NB4 (cell line): ENCODE measurements around the gene FST.

ENCODE experiments used
- DNase-seq: peaks from one replicate; pipeline ENCODE4 v3.0.0; 2010; ENCODE audit warnings: low read depth
- H3K4me3 ChIP-seq: one replicate; pipeline ENCODE4 v1.5.1; 2011; ENCODE audit warnings: mild to moderate bottlenecking, low read depth, low read length, moderate library complexity
- CTCF ChIP-seq: IDR thresholded peaks from one replicate; pipeline ENCODE4 v1.5.1; 2012; ENCODE audit warnings: low read depth, low read length
- MAX ChIP-seq: IDR thresholded peaks from 2 replicates; pipeline ENCODE4 v1.6.1; 2011; ENCODE audit warnings: low read depth, low read length
- MYC ChIP-seq: IDR thresholded peaks from 2 replicates; pipeline ENCODE4 v1.6.1; 2011; ENCODE audit warnings: low read depth, low read length
- POLR2A ChIP-seq: IDR thresholded peaks from 2 replicates; pipeline ENCODE4 v1.6.1; 2011; ENCODE audit warnings: mild to moderate bottlenecking; ENCODE audit not compliant: insufficient read length; ENCODE audit errors: extremely low read depth

FST gene

GRCh38 chr5:53438079-53438478 lies 42.4 kb upstream of the FST start:
- no peak overlapping the region for H3K4me3 ChIP-seq
- no peak for DNase-seq
- no peak for TF ChIP-seq MAX
- no peak for TF ChIP-seq MYC
- no peak for TF ChIP-seq POLR2A
- TF ChIP-seq CTCF, result no peak

GRCh38 chr5:53438486-53439472 lies 41.6 kb upstream of the FST start:
- TF ChIP-seq MAX (0 out of 2 replicates have a peak, but pooled peaks have one; percentile 3), POLR2A (no peak)
- H3K4me3 ChIP-seq, result no peak overlapping the region
- peak; percentile 28 for DNase-seq

GRCh38 chr5:53442961-53443360 lies 37.5 kb upstream of the FST start:
- TF ChIP-seq MYC, result no peak
- TF ChIP-seq MAX, result no peak
- no peak for TF ChIP-seq POLR2A
- TF ChIP-seq CTCF, result no peak
- no peak for DNase-seq
- H3K4me3 ChIP-seq, result no peak overlapping the region

GRCh38 chr5:53445569-53445968 lies 34.9 kb upstream of the FST start:
- TF ChIP-seq CTCF (no peak), MAX (no peak), POLR2A (no peak), MYC (no peak)
- no peak overlapping the region for H3K4me3 ChIP-seq
- no peak for DNase-seq

GRCh38 chr5:53446908-53447307 lies 33.5 kb upstream of the FST start:
- no peak for DNase-seq

GRCh38 chr5:53448851-53449250 lies 31.6 kb upstream of the FST start:
- TF ChIP-seq MAX (no peak), CTCF (no peak), MYC (no peak), POLR2A (no peak)
- no peak overlapping the region for H3K4me3 ChIP-seq
- no peak for DNase-seq

More at GRCh38 chr5:53446908-53447307, 33.5 kb upstream of the FST start:
- TF ChIP-seq MYC, result no peak
- no peak for TF ChIP-seq CTCF
- TF ChIP-seq POLR2A, result no peak
- H3K4me3 ChIP-seq, result no peak overlapping the region
